ENCODE data around the gene SLC6A12.

The SLC6A12 gene

DNA sequence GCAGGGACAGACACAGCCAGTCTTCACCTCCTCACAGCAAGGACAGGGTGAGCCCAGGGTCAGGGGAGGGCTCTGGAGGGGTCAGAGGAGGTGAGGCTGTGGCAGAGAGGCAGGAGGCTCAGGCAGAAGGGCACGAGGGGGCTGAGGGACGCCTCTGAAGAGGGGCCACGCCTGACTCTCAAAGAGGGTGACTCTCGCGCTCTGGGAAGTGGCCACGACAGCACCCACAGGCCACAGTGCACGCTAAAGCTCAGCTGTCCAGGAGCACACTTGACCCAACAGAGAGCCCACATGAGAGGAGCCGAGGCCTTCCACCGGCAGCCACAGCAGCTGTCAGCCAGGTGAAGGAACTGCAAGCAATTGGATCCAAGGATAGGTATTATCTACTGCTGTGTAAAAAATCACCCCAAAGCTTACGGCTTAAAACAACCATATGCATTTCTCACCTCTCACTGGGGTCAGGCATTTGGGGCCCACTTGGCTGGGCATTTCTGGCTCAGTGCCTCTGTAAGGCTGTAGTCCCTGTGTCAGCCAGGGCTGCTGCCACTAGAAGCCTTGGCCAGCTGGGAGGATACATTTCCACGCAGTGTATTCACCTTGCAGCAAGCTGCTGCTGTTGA lies 27.8 kb downstream of the SLC6A12 start:
- no peak overlapping the region for H3K27ac ChIP-seq
- TF ChIP-seq, protein P1, sequence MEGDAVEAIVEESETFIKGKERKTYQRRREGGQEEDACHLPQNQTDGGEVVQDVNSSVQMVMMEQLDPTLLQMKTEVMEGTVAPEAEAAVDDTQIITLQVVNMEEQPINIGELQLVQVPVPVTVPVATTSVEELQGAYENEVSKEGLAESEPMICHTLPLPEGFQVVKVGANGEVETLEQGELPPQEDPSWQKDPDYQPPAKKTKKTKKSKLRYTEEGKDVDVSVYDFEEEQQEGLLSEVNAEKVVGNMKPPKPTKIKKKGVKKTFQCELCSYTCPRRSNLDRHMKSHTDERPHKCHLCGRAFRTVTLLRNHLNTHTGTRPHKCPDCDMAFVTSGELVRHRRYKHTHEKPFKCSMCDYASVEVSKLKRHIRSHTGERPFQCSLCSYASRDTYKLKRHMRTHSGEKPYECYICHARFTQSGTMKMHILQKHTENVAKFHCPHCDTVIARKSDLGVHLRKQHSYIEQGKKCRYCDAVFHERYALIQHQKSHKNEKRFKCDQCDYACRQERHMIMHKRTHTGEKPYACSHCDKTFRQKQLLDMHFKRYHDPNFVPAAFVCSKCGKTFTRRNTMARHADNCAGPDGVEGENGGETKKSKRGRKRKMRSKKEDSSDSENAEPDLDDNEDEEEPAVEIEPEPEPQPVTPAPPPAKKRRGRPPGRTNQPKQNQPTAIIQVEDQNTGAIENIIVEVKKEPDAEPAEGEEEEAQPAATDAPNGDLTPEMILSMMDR (conservative IDR thresholded peaks at IDR 0.05) = no peak

- no peak overlapping the region for H3K27ac ChIP-seq
- TF ChIP-seq, protein P1 (conservative IDR thresholded peaks at IDR 0.05) = no peak
These were observed 28.4 kb downstream of the SLC6A12 start for GRCh38 chr12:185576-185955.

DNA sequence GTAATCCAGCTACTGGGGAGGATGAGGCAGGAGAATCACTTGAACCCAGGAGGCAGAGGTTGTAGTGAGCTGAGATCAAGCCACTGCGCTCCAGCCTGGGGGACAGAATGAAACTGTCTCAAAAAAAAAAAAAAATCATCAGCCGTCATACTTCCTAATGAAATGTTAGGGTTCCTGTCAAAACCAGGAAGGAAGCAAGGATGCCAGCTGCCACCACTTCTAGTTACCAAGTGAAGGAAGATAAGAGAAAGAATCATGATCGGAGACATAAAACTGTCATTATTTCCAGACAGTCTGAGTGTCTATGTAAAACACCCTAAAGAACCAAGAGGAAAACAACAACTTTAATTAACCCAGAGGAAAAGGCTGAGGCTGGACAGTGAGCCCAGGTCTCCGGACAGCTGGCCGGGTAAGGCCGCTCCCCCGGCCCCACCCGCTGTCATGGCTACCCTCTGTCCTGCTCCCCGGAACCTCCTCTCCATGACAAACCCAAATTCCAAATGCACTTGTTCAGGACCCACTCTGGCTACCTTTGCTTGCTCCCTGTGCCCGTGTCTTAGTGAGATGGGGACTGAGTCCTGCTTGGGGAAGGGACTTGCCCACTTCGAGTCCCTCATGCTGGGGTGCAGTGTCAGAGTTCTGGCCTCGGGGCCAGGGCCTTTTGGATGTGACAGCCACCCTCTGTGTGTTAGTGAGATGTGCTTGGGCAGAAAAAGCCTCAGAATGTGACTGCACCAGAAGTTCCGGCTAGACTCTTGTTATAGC lies 29.0 kb downstream of the SLC6A12 start:
- no peak overlapping the region for H3K27ac ChIP-seq
- TF ChIP-seq, protein P1 (conservative IDR thresholded peaks at IDR 0.05) = no peak

DNA sequence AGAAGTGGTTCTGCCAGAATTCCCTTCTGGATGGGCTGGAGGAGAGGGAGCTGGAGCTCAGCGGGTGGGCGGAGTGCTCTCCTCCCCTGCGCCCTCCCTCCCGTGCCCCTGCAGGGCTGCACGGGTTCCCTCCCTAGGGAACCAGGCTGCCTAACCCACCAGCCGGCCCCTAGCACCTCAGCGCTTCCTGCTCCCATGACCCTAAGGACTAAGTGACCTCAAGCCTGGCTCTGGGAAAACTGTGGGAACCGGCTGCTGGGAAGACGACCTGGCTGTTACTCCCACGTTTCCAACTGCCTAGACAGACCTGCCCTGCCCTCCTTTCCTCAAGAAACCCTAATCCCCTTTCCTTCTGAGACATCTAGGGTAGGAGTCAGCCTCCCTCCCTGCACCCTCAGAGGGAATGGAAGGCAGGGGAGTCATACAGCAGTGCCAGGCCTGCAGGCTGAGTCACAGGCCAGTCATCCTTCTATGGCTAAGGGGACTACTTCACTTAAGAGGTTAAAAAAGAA lies 31.5 kb downstream of the SLC6A12 start:
- TF ChIP-seq, protein P1 (conservative IDR thresholded peaks at IDR 0.05) = no peak
- H3K27ac ChIP-seq = no peak overlapping the region

DNA sequence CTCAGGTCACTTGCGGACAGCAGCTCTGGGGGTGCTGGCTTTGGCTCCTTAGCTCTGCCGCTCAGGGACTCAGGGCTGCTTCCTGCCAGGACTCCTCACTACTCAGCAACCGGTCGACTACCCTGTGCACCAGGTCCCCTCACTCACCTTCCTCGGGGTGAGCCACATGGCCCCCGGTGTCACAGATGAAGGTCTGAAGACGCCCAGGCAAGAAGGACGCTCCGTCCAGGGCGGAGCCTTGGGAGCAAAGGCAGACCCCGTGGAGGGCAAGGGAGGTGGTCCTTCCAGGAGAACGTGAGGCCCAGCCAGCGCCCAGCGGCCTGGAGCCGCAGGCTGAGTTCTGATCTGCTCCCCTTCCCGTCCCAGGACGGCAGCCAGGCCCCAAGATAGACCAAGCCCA lies 32.0 kb downstream of the SLC6A12 start:
- TF ChIP-seq, protein P1 (conservative IDR thresholded peaks at IDR 0.05) = no peak

GRCh38 chr12:180445-180844 lies 33.5 kb downstream of the SLC6A12 start:
- H3K27ac ChIP-seq = no peak overlapping the region
- TF ChIP-seq, protein P1 (conservative IDR thresholded peaks at IDR 0.05) = no peak

More for the DNA sequence above, 32.0 kb downstream of the SLC6A12 start:
- H3K27ac ChIP-seq = no peak overlapping the region

DNA sequence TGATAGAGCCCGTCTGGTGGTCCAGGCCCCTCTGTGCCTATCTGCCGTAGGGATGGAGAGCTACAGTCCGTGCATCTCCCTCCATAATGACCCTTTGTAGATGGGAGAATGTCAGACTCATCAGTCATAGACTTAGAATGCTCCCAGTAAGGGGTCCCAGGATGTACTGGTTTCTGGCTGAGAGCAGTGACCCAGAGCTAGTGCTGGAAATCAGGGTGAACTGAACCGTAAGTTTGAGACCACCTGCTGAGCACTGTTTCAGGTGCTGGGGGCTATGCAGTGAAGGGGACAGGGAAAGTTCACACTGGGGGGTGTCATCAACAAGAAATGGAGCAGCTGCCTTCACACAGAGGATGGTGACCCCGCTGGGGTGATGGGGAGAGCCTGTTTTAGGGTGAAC lies 34.1 kb downstream of the SLC6A12 start:
- H3K27ac ChIP-seq = no peak overlapping the region
- TF ChIP-seq, protein P1 (conservative IDR thresholded peaks at IDR 0.05) = no peak

All from VCaP (cell line).